ENCODE data around the gene AAMDC. TPM values are rescaled to one million over a fixed set of nuclear protein-coding genes. Genes with fewer than 3 reads are reported as not detected.
"Not testable (repeated sequence)": the region's sequence is repeated elsewhere in the genome, so short reads cannot be mapped to it uniquely, and the experiment has no call there.

Gene AAMDC
- total and polyA plus RNA-seq, 5 experiments from 2014 or later = 5.2 to 31.5 (median 18.3) TPM

GRCh38 chr11:77890619-77891056 lies 69.7 kb downstream of the AAMDC start:
- ATAC-seq, H3K4me3 Mint-ChIP-seq, H3K9me3 Mint-ChIP-seq, H3K27me3 Mint-ChIP-seq, POLR2A ChIA-PET, H3K4me1 Mint-ChIP-seq, DNase-seq, H3K27ac Mint-ChIP-seq: not testable (repeated sequence)
- H3K36me3 Mint-ChIP-seq = peaks cover 15 to 86% (median 35%) of the 10 kb centered on the region in 3 donors

GRCh38 chr11:77891256-77891655 lies 70.3 kb downstream of the AAMDC start:
- ATAC-seq, H3K4me1 Mint-ChIP-seq, H3K4me3 Mint-ChIP-seq, H3K27me3 Mint-ChIP-seq, POLR2A ChIA-PET, H3K9me3 Mint-ChIP-seq, DNase-seq: not testable (repeated sequence)
- Mint-ChIP-seq H3K36me3 (peaks cover 15 to 86% (median 38%) of the 10 kb centered on the region in 3 donors), H3K27ac (peak overlapping the region in 1 of 10 donors; percentile 27)

- H3K4me3 Mint-ChIP-seq, H3K27me3 Mint-ChIP-seq, POLR2A ChIA-PET, H3K27ac Mint-ChIP-seq, H3K9me3 Mint-ChIP-seq, DNase-seq, ATAC-seq, H3K4me1 Mint-ChIP-seq: not testable (repeated sequence)
- H3K36me3 Mint-ChIP-seq = peaks cover 15 to 85% (median 38%) of the 10 kb centered on the region in 3 donors
These were observed 70.8 kb downstream of the AAMDC start for GRCh38 chr11:77891703-77892102.

GRCh38 chr11:77894949-77895348 lies 74.0 kb downstream of the AAMDC start:
- H3K4me3 Mint-ChIP-seq, H3K9me3 Mint-ChIP-seq, H3K4me1 Mint-ChIP-seq, DNase-seq, H3K27me3 Mint-ChIP-seq, ATAC-seq, POLR2A ChIA-PET, H3K27ac Mint-ChIP-seq: not testable (repeated sequence)
- peaks cover 11 to 71% (median 21%) of the 10 kb centered on the region in 3 donors for H3K36me3 Mint-ChIP-seq

GRCh38 chr11:77908835-77909234 lies 87.9 kb downstream of the AAMDC start:
- Mint-ChIP-seq H3K4me1 (no peaks in the 10 kb centered on the region), H3K9me3 (no peaks in the 10 kb centered on the region), H3K27me3 (no peaks in the 10 kb centered on the region), H3K4me3 (no peak overlapping the region), H3K36me3 (peaks cover 0 to 78% (median 28%) of the 10 kb centered on the region in 3 donors), H3K27ac (no peak overlapping the region)
- DNase-seq (no peak), ATAC-seq (no peak)
- POLR2A ChIA-PET = no interaction called here

DNA sequence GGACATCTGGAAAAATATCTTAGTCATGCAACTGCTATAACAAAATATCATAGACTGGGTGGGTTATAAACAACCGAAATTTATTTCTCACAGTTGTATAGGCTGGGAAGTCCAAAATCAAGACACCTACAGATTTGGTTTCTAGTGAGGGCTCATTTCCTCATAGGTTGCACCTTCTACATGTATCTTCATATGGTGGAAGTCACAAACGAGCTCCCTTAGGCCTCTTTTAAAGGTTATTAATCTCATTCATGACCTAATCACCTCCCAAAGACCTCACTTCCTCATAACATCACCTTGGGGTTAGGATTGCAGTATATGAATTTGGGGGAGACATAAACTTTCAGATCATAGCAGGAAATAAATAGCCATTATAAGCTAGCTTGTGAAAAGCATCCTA lies 88.3 kb downstream of the AAMDC start:
- H3K27ac Mint-ChIP-seq = no peak overlapping the region
- H3K9me3 Mint-ChIP-seq = no peaks in the 10 kb centered on the region
- peaks cover 0 to 2% (median 0%) of the 10 kb centered on the region in 4 donors for H3K4me1 Mint-ChIP-seq
- H3K4me3 Mint-ChIP-seq = no peak overlapping the region
- no peak for ATAC-seq
- POLR2A ChIA-PET = no interaction called here
- DNase-seq = no peak
- H3K27me3 Mint-ChIP-seq = no peaks in the 10 kb centered on the region
- peaks cover 0 to 79% (median 28%) of the 10 kb centered on the region in 3 donors for H3K36me3 Mint-ChIP-seq

DNA sequence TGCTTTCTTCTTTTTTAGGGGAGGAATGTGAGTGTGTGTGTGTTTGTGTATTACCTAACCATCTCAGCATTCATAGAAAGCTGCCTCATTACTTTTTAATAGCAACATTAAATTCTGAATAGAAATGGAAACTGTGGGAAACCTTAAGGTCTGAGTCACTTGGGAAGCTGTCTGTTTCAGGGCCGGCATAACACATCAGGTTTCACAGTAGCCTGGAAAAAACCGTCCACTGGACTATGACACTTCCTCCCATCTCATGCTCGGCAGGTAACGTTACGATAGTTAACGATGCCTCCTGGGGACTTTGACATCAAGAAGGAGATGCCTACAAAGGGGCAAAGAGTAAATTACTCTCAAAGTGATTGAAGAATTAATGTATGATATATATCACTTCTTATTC lies 89.9 kb downstream of the AAMDC start:
- H3K4me3 Mint-ChIP-seq, H3K4me1 Mint-ChIP-seq, DNase-seq, ATAC-seq, POLR2A ChIA-PET, H3K27me3 Mint-ChIP-seq, H3K27ac Mint-ChIP-seq, H3K9me3 Mint-ChIP-seq: not testable (repeated sequence)
- peaks cover 0 to 75% (median 26%) of the 10 kb centered on the region in 3 donors for H3K36me3 Mint-ChIP-seq

- POLR2A ChIA-PET, ATAC-seq, H3K9me3 Mint-ChIP-seq, H3K4me3 Mint-ChIP-seq, DNase-seq, H3K4me1 Mint-ChIP-seq, H3K27me3 Mint-ChIP-seq: not testable (repeated sequence)
- Mint-ChIP-seq H3K36me3 (peaks cover 0 to 73% (median 29%) of the 10 kb centered on the region in 3 donors), H3K27ac (peak overlapping the region in 1 of 10 donors; percentile 33)
These were observed 92.8 kb downstream of the AAMDC start for GRCh38 chr11:77913608-77914306.

DNA sequence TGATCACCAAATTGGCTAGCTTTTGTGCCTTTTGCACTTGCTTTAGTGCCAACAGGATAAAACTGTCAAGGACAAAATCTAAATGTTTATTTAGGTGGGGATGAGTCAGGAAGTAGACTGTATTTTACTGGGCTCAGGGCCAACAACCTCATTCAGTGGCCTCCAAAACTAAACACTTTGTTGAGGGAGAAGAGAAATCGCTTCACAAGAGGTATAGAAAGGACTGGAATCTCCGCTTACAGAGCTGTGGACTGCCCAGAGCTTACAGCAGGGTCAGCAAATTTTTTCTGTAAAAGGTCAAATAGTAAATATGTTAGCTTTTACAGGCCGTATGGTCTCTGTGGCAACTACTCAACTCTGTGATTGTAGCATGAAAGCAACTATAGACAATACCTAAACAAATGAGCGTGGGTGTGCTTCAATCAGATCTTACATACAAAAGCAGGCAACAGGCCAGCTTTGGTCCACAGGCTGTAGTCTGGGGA lies 93.4 kb downstream of the AAMDC start:
- POLR2A ChIA-PET = not testable (repeated sequence)
- peaks cover 0 to 73% (median 32%) of the 10 kb centered on the region in 3 donors for H3K36me3 Mint-ChIP-seq

GRCh38 chr11:77917713-77918112 lies 96.8 kb downstream of the AAMDC start:
- not testable (repeated sequence) for H3K27ac Mint-ChIP-seq, H3K4me1 Mint-ChIP-seq, H3K27me3 Mint-ChIP-seq, H3K9me3 Mint-ChIP-seq, ATAC-seq, DNase-seq, H3K4me3 Mint-ChIP-seq
- POLR2A ChIA-PET = interaction anchor here (0.6 kb wide), 1 partner anchor 13 kb away, joined by 4 read pairs; no protein-coding TSS in a partner anchor
- peaks cover 0 to 71% (median 19%) of the 10 kb centered on the region in 3 donors for H3K36me3 Mint-ChIP-seq

More for the DNA sequence above, 93.4 kb downstream of the AAMDC start:
- not testable (repeated sequence) for H3K4me3 Mint-ChIP-seq, DNase-seq, H3K27me3 Mint-ChIP-seq, H3K4me1 Mint-ChIP-seq, H3K9me3 Mint-ChIP-seq, ATAC-seq
- H3K27ac Mint-ChIP-seq = peak overlapping the region in 1 of 10 donors; percentile 71

Other genes with a start within 250 kb of the AAMDC start
- 1 to 10 TPM; 1.1 to 1.2 TPM for gene AQP11, start 231.2 kb upstream of the AAMDC start, total RNA-seq
- 1 to 10 TPM in 1 of 3 donors, under 1 TPM in 2; 0.92 to 1.4 (median 0.97) TPM for gene AQP11, start 231.2 kb upstream of the AAMDC start, polyA plus RNA-seq
- gene CLNS1A, start 183.3 kb upstream of the AAMDC start, total RNA-seq = 100 to 1,000 TPM; 141 to 151 TPM
- gene CLNS1A, start 183.3 kb upstream of the AAMDC start, polyA plus RNA-seq = 100 to 1,000 TPM; 127 to 140 (median 134) TPM
- 100 to 1,000 TPM; 107 to 112 TPM for gene RSF1, start 422 bp upstream of the AAMDC start, total RNA-seq
- gene RSF1, start 422 bp upstream of the AAMDC start, polyA plus RNA-seq = 10 to 100 TPM; 30.6 to 33.0 (median 32.5) TPM
- 10 to 100 TPM; 73.8 to 77.1 TPM for gene INTS4, start 173.5 kb downstream of the AAMDC start, total RNA-seq
- gene INTS4, start 173.5 kb downstream of the AAMDC start, polyA plus RNA-seq = 10 to 100 TPM; 36.1 to 42.7 (median 36.5) TPM
- gene KCTD14, start 202.1 kb downstream of the AAMDC start, total RNA-seq = under 1 TPM in 1 of 2 experiments, not detected in 1; 0.36 TPM
- gene KCTD14, start 202.1 kb downstream of the AAMDC start, polyA plus RNA-seq = under 1 TPM in 2 of 3 donors, not detected in 1; 0.13 to 0.33 TPM
- not detected for gene THRSP, start 242.7 kb downstream of the AAMDC start, total RNA-seq
- not detected for gene THRSP, start 242.7 kb downstream of the AAMDC start, polyA plus RNA-seq

Data from naive thymus-derived CD8-positive, alpha-beta T cell (primary cell).